Stimulated activated CD8-positive, alpha-beta memory T cell treated with anti-CD3 and anti-CD28 coated beads, Interleukin-15, amount 100 ng/mL, for 48 hours (primary cell): Measurements from ENCODE around the gene MTMR3.
A peak's percentile ranks its signal among the peaks of the same experiment; 100 is the strongest.

Experiments used
- DNase-seq, 2 donors: peaks; one replicate each; pipeline ENCODE4 v3.0.0-alpha.2; 2020; ENCODE audit warnings: low read depth in 2 of 2

MTMR3 gene

GRCh38 chr22:30002861-30003486 is 120.0 kb downstream of the MTMR3 start:
- no peak for DNase-seq

GRCh38 chr22:30004101-30004500 is 121.1 kb downstream of the MTMR3 start:
- DNase-seq, result no peak

- no peak for DNase-seq
Measured at GRCh38 chr22:30004694-30005093, 121.7 kb downstream of the MTMR3 start.

GRCh38 chr22:30005213-30005857 is 122.4 kb downstream of the MTMR3 start:
- peak; percentile 34 to 36 for DNase-seq

- DNase-seq, result no peak
Measured at GRCh38 chr22:30007361-30007760, 124.4 kb downstream of the MTMR3 start.

GRCh38 chr22:30008401-30008800 is 125.4 kb downstream of the MTMR3 start:
- DNase-seq, result no peak

- DNase-seq, result no peak
Measured at GRCh38 chr22:30009478-30009877, 126.5 kb downstream of the MTMR3 start.

GRCh38 chr22:30010789-30011405 is 127.9 kb downstream of the MTMR3 start:
- no peak for DNase-seq

GRCh38 chr22:30013201-30013600 is 130.2 kb downstream of the MTMR3 start:
- no peak for DNase-seq

GRCh38 chr22:30014244-30014643 is 131.3 kb downstream of the MTMR3 start:
- no peak for DNase-seq

- DNase-seq, result no peak
Measured at GRCh38 chr22:30015229-30015797, 132.3 kb downstream of the MTMR3 start.

GRCh38 chr22:30015846-30016245 is 132.9 kb downstream of the MTMR3 start:
- no peak for DNase-seq

- DNase-seq, result no peak
Measured at GRCh38 chr22:30016596-30016995, 133.6 kb downstream of the MTMR3 start.

GRCh38 chr22:30017375-30018223 is 134.6 kb downstream of the MTMR3 start:
- DNase-seq, result no peak

- DNase-seq, result no peak
Measured at GRCh38 chr22:30020511-30020910, 137.5 kb downstream of the MTMR3 start.

- DNase-seq, result no peak
Measured at GRCh38 chr22:30021338-30021737, 138.4 kb downstream of the MTMR3 start.

- DNase-seq, result no peak
Measured at GRCh38 chr22:30021881-30022619, 139.1 kb downstream of the MTMR3 start.

- no peak for DNase-seq
Measured at GRCh38 chr22:30023099-30023660, 140.2 kb downstream of the MTMR3 start.

- DNase-seq, result no peak
Measured at GRCh38 chr22:30024231-30024630, 141.3 kb downstream of the MTMR3 start.

GRCh38 chr22:30025221-30025620 is 142.2 kb downstream of the MTMR3 start:
- no peak for DNase-seq

- DNase-seq, result no peak
Measured at GRCh38 chr22:30026756-30027155, 143.8 kb downstream of the MTMR3 start.
